CD4-positive, alpha-beta T cell treated with Interleukin-4 for 4 hours (primary cell): ENCODE data around the gene RERE.
"Not testable (repeated sequence)": the region's sequence is repeated elsewhere in the genome, so short reads cannot be mapped to it uniquely, and the experiment has no call there.

Experiments used
- DNase-seq: peaks from one replicate; pipeline ENCODE4 v3.0.0-alpha.2; 2020

The RERE gene

GRCh38 chr1:8796812-8797211 is 20.6 kb downstream of the RERE start:
- DNase-seq: no peak

GRCh38 chr1:8794605-8795004 is 22.8 kb downstream of the RERE start:
- no peak for DNase-seq

- no peak for DNase-seq
Observed at GRCh38 chr1:8791819-8792218, 25.6 kb downstream of the RERE start.

GRCh38 chr1:8790987-8791386 is 26.5 kb downstream of the RERE start:
- DNase-seq: no peak

- DNase-seq: no peak
Observed at GRCh38 chr1:8790478-8790877, 27.0 kb downstream of the RERE start.

GRCh38 chr1:8789314-8790214 is 27.9 kb downstream of the RERE start:
- no peak for DNase-seq

GRCh38 chr1:8787218-8787617 is 30.2 kb downstream of the RERE start:
- DNase-seq: no peak

- not testable (repeated sequence) for DNase-seq
Observed at GRCh38 chr1:8786204-8786603, 31.2 kb downstream of the RERE start.

GRCh38 chr1:8782955-8783354 is 34.5 kb downstream of the RERE start:
- no peak for DNase-seq

- no peak for DNase-seq
Observed at GRCh38 chr1:8782001-8782620, 35.3 kb downstream of the RERE start.

GRCh38 chr1:8780405-8780804 is 37.0 kb downstream of the RERE start:
- DNase-seq: no peak

- DNase-seq: no peak
Observed at GRCh38 chr1:8777867-8778266, 39.6 kb downstream of the RERE start.

- DNase-seq: no peak
Observed at GRCh38 chr1:8776104-8776503, 41.3 kb downstream of the RERE start.

- DNase-seq: no peak
Observed at GRCh38 chr1:8767006-8767405, 50.4 kb downstream of the RERE start.

GRCh38 chr1:8765198-8765597 is 52.2 kb downstream of the RERE start:
- DNase-seq: no peak

GRCh38 chr1:8764293-8764937 is 53.0 kb downstream of the RERE start:
- no peak for DNase-seq

- no peak for DNase-seq
Observed at GRCh38 chr1:8763888-8764287, 53.6 kb downstream of the RERE start.

GRCh38 chr1:8754993-8755392 is 62.4 kb downstream of the RERE start:
- no peak for DNase-seq

GRCh38 chr1:8754247-8754650 is 63.2 kb downstream of the RERE start:
- no peak for DNase-seq

- DNase-seq: no peak
Observed at GRCh38 chr1:8753736-8754135, 63.7 kb downstream of the RERE start.

- no peak for DNase-seq
Observed at GRCh38 chr1:8752921-8753713, 64.3 kb downstream of the RERE start.

GRCh38 chr1:8752411-8752810 is 65.0 kb downstream of the RERE start:
- DNase-seq: no peak

GRCh38 chr1:8751984-8752383 is 65.5 kb downstream of the RERE start:
- no peak for DNase-seq
